ENCODE measurements around the gene SPTLC3.

DNA sequence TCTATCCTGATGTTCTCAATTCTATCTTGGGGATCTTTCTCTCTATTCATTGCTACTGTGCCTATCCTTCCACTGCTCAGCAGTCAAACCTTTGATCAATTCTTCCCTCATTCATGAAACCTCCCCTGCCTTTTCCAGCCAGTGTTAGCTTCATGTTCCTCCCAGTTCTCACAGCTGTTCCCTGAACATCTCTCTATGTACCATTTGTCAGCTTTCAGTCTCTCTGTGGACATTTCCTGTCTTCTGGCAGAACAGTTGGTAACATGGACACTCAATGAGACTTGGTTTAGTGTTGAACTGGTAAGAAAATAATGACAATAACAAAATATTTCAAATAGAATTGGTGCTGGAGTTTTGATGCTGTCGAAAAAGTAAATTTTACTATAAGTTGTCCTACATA lies 26.2 kb downstream of the SPTLC3 start:
- TF ChIP-seq, protein P1, sequence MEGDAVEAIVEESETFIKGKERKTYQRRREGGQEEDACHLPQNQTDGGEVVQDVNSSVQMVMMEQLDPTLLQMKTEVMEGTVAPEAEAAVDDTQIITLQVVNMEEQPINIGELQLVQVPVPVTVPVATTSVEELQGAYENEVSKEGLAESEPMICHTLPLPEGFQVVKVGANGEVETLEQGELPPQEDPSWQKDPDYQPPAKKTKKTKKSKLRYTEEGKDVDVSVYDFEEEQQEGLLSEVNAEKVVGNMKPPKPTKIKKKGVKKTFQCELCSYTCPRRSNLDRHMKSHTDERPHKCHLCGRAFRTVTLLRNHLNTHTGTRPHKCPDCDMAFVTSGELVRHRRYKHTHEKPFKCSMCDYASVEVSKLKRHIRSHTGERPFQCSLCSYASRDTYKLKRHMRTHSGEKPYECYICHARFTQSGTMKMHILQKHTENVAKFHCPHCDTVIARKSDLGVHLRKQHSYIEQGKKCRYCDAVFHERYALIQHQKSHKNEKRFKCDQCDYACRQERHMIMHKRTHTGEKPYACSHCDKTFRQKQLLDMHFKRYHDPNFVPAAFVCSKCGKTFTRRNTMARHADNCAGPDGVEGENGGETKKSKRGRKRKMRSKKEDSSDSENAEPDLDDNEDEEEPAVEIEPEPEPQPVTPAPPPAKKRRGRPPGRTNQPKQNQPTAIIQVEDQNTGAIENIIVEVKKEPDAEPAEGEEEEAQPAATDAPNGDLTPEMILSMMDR (conservative IDR thresholded peaks at IDR 0.05 in 1 of 2, IDR thresholded peaks at IDR 0.05 in 1 of 2; ENCODE audit: low read depth in 1 of 2, low read length in 2 of 2): no peak
- no peak for TF ChIP-seq EZH2 (IDR thresholded peaks at IDR 0.05; ENCODE audit: low read length, missing control alignments)

Data from fibroblast of lung (primary cell).